Caco-2 (cell line): ENCODE measurements around the gene GALNT12. TPM values are rescaled to one million over a fixed set of nuclear protein-coding genes. Genes with fewer than 3 reads are reported as not detected.

Source experiments
- BruUV-seq: library from RNA; stranded (reverse); fragments of 400-500 nt; replicated peaks from 2 replicates; lab custom pipeline; 2021; lab: Mats Ljungman, UMichigan
- CTCF ChIA-PET: fragments of 300-600 bp; sonication (Branson Sonifier 250); formaldehyde crosslinking; loops from one replicate; lab custom pipeline; 2022; ENCODE audit warnings: antibody characterized with exemption; lab: Charles Lee
- POLR2A ChIA-PET: fragments of 300-600 bp; sonication (Branson Sonifier 250); formaldehyde crosslinking; loops from one replicate; lab custom pipeline; 2022; ENCODE audit warnings: antibody characterized with exemption; lab: Charles Lee
- DNase-seq, 2 experiments: peaks; one replicate each; pipeline versions ENCODE4 v3.0.0 to v3.0.0-alpha.2; 2020 to 2022
- H3K27me3 ChIP-seq: replicated peaks from 2 replicates; pipeline ENCODE4 v1.6.0; 2011; ENCODE audit warnings: low read length; ENCODE audit not compliant: control insufficient read depth, insufficient read depth
- H3K36me3 ChIP-seq: 2 replicates; pipeline ENCODE4 v1.5.1; 2011; ENCODE audit warnings: low read length; ENCODE audit not compliant: control insufficient read depth, insufficient read depth
- H3K4me1 ChIP-seq: fragments of 250-450 bp; sonication (Bioruptor Pico); 2 replicates; pipeline ENCODE4 v1.5.1; 2020; ENCODE audit warnings: mild to moderate bottlenecking
- H3K4me3 ChIP-seq: 2 replicates; pipeline ENCODE4 v1.5.1; 2011; ENCODE audit warnings: low read depth, mild to moderate bottlenecking, control low read depth, low read length
- H3K9me3 ChIP-seq: fragments of 250-450 bp; sonication (Bioruptor Pico); 2 replicates; pipeline ENCODE4 v1.5.1; 2020; ENCODE audit warnings: mild to moderate bottlenecking, moderate library complexity
- H3K27ac Mint-ChIP-seq: one replicate; pipeline ENCODE4 v1.8.0; 2022; ENCODE audit warnings: mixed read lengths; ENCODE audit not compliant: unreplicated experiment
- H3K27me3 Mint-ChIP-seq: one replicate; pipeline ENCODE4 v1.8.0; 2022; ENCODE audit warnings: mixed read lengths; ENCODE audit not compliant: insufficient read depth, unreplicated experiment
- H3K36me3 Mint-ChIP-seq: one replicate; pipeline ENCODE4 v1.8.0; 2022; ENCODE audit warnings: mild to moderate bottlenecking, mixed read lengths; ENCODE audit not compliant: insufficient read depth, unreplicated experiment
- H3K4me1 Mint-ChIP-seq: one replicate; pipeline ENCODE4 v1.8.0; 2022; ENCODE audit warnings: low read depth, mixed read lengths; ENCODE audit not compliant: unreplicated experiment
- H3K4me3 Mint-ChIP-seq: one replicate; pipeline ENCODE4 v1.8.0; 2022; ENCODE audit warnings: mild to moderate bottlenecking, moderate library complexity, mixed read lengths; ENCODE audit not compliant: unreplicated experiment
- H3K9me3 Mint-ChIP-seq: one replicate; pipeline ENCODE4 v1.8.0; 2022; ENCODE audit warnings: mixed read lengths; ENCODE audit not compliant: unreplicated experiment
- CTCF ChIP-seq, 2 experiments: fragments of 200-600 bp in 1 of 2; IDR thresholded peaks; 1 replicate in 1 of 2; 2 replicates in 1 of 2; pipeline versions ENCODE4 v1.5.1 to v1.8.0; 2011 to 2022; ENCODE audit warnings: antibody characterized with exemption in 1 of 2, control low read depth in 1 of 2, inconsistent platforms in 1 of 2, low read depth in 1 of 2, low read length in 1 of 2, mild to moderate bottlenecking in 1 of 2, moderate library complexity in 1 of 2; ENCODE audit not compliant: insufficient read depth in 1 of 2, severe bottlenecking in 1 of 2, unreplicated experiment in 1 of 2
- intact Hi-C: fragments of 100-400 bp; cut with micrococcal nuclease; formaldehyde crosslinking; loops from one replicate; pipeline ENCODE4 v1.10.0; 2022; ENCODE audit not compliant: unreplicated experiment
- total RNA-seq: library from RNA; stranded (reverse); gene quantifications from 2 replicates; pipeline ENCODE4 v1.2.3, GENCODE V29; 2022

The GALNT12 gene
- total RNA-seq, 1 experiment from 2014 or later = 3.6 TPM

GRCh38 chr9:98862936-98863335, 55.5 kb downstream of the GALNT12 start:
- ChIA-PET POLR2A (no interaction called here), CTCF (no interaction called here)
- intact Hi-C loops = loop anchor here (5.0 kb wide), 1 partner anchor 279 kb away; no protein-coding TSS in a partner anchor
- no peak for TF ChIP-seq CTCF (IDR thresholded peaks at IDR 0.05; ENCODE audit: insufficient read depth in 1 of 2, low read depth in 1 of 2, low read length in 1 of 2, severe bottlenecking in 1 of 2, unreplicated experiment in 1 of 2)
- H3K4me3 ChIP-seq = no peak overlapping the region
- no peaks in the 10 kb centered on the region for H3K4me1 ChIP-seq
- Mint-ChIP-seq H3K36me3 (no peaks in the 10 kb centered on the region), H3K27me3 (peaks cover 15% of the 10 kb centered on the region), H3K4me3 (no peak overlapping the region), H3K9me3 (no peaks in the 10 kb centered on the region), H3K4me1 (no peaks in the 10 kb centered on the region), H3K27ac (no peak overlapping the region)
- H3K36me3 ChIP-seq = no peaks in the 10 kb centered on the region
- no TSS peak for BruUV-seq
- H3K9me3 ChIP-seq = no peaks in the 10 kb centered on the region
- no peak for DNase-seq
- H3K27me3 ChIP-seq = no peaks in the 10 kb centered on the region

DNA sequence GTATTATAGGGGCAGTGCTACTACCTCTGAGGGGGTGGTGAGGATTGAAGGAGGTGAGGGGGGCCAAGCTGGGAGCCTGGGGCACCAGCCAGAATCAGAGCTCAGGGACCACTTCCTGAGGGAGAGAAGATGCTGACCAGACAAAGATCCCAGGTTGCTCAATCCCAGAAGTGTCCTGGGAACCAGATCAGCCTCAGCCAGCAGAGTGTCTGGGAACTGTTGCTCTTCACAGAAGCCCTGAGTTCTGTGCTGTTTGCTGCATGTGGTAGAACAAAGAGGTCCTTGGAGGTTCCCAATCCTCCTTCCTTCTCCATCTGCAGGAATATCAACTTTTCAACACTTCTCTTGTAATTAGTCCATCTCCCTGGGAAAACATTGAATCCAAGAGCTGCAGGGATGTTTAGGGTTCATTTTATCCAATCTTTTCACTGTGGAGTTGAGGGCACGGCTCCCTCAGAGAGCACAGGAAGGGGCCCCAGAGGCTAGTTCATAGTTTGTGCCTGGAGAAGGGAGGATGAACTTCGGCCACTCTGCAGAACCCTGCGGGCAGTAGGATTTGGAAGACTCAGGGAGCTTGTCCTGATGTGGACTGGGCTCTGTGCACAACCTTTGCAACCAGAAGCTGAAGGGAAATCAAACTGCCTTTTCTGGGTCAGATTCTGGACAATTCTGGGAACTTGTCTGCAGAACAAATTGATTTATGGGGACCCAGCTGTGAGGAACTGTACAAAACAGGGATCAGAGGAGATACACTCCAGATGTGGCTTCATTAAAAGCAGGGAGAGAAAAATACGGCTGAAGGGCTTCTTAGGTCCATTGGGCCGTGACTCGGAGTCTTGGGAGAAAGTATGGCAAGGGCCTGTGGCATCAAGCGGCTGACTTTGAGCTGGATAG, 57.1 kb downstream of the GALNT12 start:
- Histone ChIP-seq H3K4me3 (no peak overlapping the region), H3K27me3 (no peaks in the 10 kb centered on the region), H3K4me1 (no peaks in the 10 kb centered on the region), H3K9me3 (no peaks in the 10 kb centered on the region), H3K36me3 (no peaks in the 10 kb centered on the region)
- Mint-ChIP-seq H3K27ac (no peak overlapping the region), H3K4me1 (no peaks in the 10 kb centered on the region), H3K9me3 (no peaks in the 10 kb centered on the region), H3K36me3 (no peaks in the 10 kb centered on the region), H3K4me3 (no peak overlapping the region), H3K27me3 (peaks cover 12% of the 10 kb centered on the region)
- no peak for DNase-seq
- CTCF ChIA-PET = no interaction called here
- POLR2A ChIA-PET = no interaction called here
- BruUV-seq = no TSS peak
- intact Hi-C loops = loop anchor here (5.0 kb wide), 1 partner anchor 278 kb away; no protein-coding TSS in a partner anchor
- TF ChIP-seq CTCF (IDR thresholded peaks at IDR 0.05; ENCODE audit: insufficient read depth in 1 of 2, low read depth in 1 of 2, low read length in 1 of 2, severe bottlenecking in 1 of 2, unreplicated experiment in 1 of 2) = no peak

DNA sequence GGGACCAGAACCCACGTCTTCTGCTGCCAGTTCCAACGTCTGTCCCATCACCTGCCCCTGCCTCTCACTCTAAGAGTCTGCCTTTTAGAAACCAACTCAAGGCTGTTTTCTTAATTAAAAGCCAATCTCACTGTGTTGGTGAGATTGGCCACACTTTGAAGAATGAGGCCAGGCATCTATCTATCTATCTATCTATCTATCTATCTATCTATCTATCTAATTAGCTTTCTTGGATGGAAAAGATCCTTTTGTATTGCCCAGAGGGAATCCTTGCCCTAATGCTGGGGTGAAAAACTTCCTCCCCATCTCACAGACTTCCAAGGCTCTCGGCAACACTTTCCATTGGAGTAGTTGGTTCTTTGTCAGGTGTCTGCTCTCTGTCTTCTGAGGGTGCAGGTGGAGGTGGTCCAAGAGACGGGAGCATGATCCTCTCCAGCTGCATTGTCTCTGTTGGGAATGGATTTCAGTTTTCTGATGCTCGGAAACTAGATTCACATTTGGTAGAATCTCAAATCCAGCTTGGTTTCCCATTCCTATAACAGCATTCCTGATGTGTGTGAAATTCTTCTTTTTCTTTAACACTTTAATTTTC, 57.9 kb downstream of the GALNT12 start:
- Mint-ChIP-seq H3K36me3 (no peaks in the 10 kb centered on the region), H3K4me3 (no peak overlapping the region), H3K4me1 (no peaks in the 10 kb centered on the region), H3K27ac (no peak overlapping the region), H3K27me3 (peaks cover 12% of the 10 kb centered on the region), H3K9me3 (no peaks in the 10 kb centered on the region)
- Histone ChIP-seq H3K4me3 (no peak overlapping the region), H3K9me3 (no peaks in the 10 kb centered on the region), H3K4me1 (no peaks in the 10 kb centered on the region), H3K27me3 (no peaks in the 10 kb centered on the region), H3K36me3 (no peaks in the 10 kb centered on the region)
- POLR2A ChIA-PET = no interaction called here
- no TSS peak for BruUV-seq
- CTCF ChIA-PET = no interaction called here
- DNase-seq = no peak
- TF ChIP-seq CTCF (IDR thresholded peaks at IDR 0.05; ENCODE audit: insufficient read depth in 1 of 2, low read depth in 1 of 2, low read length in 1 of 2, severe bottlenecking in 1 of 2, unreplicated experiment in 1 of 2) = no peak
- intact Hi-C loops = no loop called here
